ENCODE results near the gene PEX12. TPM values are rescaled to one million over a fixed set of nuclear protein-coding genes. Genes with fewer than 3 reads are reported as not detected.
"Not testable (repeated sequence)": the region's sequence is repeated elsewhere in the genome, so short reads cannot be mapped to it uniquely, and the experiment has no call there.

The PEX12 gene
- polyA plus RNA-seq, 1 donor, result 7.1 TPM

DNA sequence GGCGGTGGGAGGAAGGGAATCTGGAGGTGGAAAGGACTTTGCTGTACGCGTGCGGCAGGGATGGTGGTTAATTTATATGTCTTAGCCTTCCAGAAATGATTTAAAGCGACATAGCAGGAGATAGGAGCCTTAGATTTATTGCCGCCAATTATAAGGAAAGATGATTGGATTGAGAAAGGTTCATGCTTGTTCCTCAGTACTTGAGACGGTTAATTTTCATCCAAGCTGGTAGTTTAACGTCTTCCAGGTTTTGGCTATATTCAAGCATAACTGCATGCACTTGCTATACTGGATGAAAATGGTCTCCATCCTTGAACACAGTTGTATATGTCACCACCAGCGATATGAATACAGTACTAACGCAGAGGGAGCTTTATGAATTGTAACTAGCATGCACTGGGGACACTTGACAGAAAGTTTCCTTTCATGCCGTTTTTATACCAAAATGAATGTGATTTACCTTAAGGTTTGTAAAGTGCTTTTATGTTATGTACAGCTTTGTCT lies 610 bp upstream of the PEX12 start:
- DNase-seq (ENCODE audit: low read depth), result no peak

GRCh38 chr17:35577830-35578196 lies 558 bp downstream of the PEX12 start:
- no peak for DNase-seq (ENCODE audit: low read depth)

GRCh38 chr17:35575759-35576158 lies 2.6 kb downstream of the PEX12 start:
- no peak for DNase-seq (ENCODE audit: low read depth)

DNA sequence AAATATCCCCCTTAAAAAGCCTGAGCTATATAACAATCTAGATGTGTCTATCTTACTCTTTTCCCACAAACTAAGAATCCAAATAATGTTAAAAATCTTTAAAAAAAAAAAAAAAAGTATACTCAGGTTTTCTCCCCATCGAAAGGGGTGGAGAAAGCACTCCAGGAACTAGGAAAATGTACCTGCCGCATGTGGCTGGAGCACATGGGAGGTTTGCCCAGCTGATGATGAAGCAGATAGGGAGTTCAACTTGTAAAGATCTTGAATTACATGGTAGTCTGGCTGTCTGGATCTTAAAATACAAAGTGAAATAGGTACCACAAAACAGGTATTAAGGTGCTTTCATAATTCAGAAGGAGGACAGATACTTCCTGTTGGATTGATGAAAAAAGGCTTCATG lies 9.0 kb downstream of the PEX12 start:
- DNase-seq (ENCODE audit: low read depth), result no peak

DNA sequence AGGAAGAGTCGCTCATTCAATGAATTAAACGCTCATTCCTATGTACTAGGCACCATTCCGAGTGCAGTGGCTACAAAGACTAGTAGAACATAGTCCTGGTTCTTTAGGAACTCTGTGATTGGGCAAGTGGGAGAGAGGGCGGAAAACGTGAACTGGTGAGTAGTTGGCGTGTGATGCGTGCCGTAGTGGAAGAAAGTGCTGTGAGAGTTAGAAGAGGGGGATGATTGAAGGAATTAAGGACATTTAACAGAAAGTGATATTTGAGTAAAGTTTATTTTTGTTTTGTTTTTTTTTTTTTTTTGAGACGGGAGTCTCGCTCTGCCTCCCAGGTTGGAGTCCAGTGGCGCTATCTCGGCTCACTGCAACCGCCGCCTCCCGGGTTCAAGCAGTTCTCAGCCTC lies 9.8 kb downstream of the PEX12 start:
- no peak for DNase-seq (ENCODE audit: low read depth)

DNA sequence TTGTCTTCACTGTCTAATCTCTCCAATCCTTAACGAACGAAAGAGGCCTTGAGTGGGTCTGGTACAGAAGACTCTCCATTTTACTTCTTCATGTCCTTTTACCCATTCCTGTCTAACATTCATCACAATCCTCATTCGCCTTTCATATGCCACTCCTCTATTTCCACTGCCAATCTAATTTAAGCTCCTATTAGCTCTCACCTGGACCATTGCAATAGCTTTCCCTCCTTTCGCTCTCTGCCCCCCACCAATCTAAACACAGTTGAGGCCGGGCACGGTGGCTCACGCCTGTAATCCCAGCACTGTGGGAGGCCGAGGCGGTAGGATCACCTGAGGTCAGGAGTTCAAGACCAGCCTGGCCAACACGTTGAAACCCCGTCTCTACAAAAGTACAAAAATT lies 11.4 kb downstream of the PEX12 start:
- no peak for DNase-seq (ENCODE audit: low read depth)

DNA sequence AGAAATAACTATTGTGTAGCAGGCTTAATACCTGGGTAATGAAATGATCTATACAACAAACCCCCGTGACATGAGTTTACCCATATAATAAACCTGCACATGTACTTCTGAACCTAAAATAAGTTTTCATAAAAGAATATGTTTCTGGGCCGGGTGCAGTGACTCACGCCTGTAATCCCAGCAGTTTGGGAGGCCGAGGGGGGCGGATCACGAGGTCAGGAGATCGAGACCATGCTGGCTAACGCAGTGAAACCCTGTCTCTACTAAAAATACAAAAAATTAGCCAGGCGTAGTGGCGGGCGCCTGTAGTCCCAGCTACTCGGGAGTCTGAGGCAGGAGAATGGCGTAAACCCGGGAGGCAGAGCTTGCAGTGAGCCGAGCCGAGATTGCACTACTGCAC lies 15.2 kb downstream of the PEX12 start:
- DNase-seq (ENCODE audit: low read depth), result not testable (repeated sequence)

- no peak for DNase-seq (ENCODE audit: low read depth)
Observed at GRCh38 chr17:35560703-35561102, 17.7 kb downstream of the PEX12 start, which contains the start of gene SLFN14. Gene SLFN14 (minus strand): TSS chr17:35560819. CDS start chr17:35558062, 2,757 bp downstream.

DNA sequence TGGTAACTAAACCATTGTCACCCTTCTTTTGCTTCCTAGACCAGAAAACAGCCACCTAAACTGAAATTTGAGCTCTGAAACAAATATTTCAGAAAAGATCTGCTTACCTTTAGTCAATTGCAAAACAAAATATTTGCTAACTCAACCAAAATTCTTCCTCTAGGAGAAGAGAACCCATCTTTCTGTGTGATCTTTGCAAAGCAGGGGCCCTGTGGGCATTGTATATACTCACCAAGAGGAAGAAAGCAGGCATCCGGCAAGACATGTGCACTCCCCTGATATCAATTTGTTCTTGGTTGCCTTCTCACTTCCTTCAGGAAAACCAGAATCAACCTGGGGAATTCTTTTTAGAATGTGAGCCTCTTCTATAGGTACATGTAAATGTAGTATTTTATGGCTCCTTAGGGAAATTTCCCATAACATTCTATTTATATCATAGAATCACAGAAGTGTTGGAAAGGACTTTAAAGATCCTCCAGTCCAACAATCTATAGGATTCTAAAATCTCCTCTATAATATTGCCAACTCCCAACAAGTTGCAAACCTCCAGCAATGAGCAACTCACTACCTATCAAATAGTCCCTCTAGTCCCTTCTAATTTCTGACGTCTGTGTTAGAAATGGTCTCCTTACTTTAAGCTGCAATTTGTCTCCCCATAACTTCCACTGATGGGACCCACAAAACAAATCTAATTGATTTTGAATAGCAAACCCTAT lies 18.7 kb downstream of the PEX12 start:
- DNase-seq (ENCODE audit: low read depth), result no peak

GRCh38 chr17:35557353-35557752 lies 21.0 kb downstream of the PEX12 start:
- no peak for DNase-seq (ENCODE audit: low read depth)

- DNase-seq (ENCODE audit: low read depth), result no peak
Observed at GRCh38 chr17:35555691-35556090, 22.7 kb downstream of the PEX12 start.

- no peak for DNase-seq (ENCODE audit: low read depth)
Observed at GRCh38 chr17:35554668-35555067, 23.7 kb downstream of the PEX12 start.

- no peak for DNase-seq (ENCODE audit: low read depth)
Observed at GRCh38 chr17:35553310-35553709, 25.1 kb downstream of the PEX12 start.

DNA sequence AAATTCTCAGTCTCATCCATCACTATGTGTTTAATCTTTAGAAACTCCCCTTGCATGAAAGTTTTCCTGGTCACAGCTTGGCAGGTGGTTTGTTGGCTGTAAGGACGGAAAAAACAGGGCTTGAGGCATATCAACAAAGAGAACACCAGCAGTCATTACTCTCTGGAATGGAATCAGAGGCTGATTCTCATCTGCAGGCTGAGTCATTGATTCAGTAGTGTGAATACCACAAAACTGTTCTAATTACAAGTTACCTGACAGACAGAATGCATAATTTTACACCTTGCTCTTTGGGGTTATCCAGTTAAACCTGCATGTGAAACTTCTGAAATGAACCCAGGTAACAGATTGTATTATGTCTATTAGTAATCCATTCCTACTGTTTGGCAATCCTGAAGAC lies 29.4 kb downstream of the PEX12 start:
- no peak for DNase-seq (ENCODE audit: low read depth)

DNA sequence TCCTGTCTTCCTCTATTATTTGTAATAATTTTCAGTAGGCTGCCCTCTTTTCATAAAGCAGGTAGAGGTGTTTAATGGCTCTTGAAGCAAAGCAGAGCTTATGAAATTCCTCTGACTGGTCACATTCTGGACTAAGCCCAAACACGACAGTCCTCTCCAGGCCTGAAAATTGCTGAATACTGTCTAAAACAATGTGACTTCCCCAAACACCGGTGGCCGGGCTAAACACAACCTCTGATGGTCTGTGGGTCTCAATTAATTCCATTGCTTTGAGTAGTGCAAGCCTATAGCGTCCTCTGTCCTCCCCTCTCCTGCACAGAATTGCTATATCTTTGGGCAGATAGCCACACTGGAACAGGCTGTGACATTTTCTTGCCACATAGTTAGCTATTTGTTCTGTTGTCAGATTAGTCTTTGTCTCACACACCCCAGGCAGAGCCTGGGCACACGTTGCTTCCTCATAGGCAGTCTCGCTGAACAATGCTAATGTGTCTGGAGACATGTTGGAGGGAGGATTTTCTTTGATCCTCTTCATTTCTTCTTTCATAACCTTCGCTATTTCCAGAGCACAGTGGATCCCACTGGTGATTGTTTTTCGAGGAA lies 30.1 kb downstream of the PEX12 start:
- no peak for DNase-seq (ENCODE audit: low read depth)

DNA sequence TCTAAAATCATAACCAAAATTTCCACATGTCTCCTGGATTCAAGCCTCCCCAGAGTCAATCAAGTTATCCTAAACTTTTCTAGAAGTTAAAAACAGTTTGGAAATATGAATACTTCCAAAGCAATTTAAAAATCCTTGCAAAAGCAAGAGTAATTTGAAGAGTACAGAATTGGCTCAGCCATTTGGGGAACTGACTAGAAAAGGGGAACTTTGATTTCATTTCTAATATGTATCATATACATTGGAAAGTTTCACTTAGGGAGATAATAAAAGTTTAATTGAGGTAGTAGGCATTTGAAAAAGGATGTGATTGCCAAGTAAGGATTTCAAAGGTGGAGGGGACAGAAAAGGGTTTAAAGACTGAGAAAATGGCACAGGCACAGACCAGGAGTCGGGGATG lies 31.9 kb downstream of the PEX12 start:
- DNase-seq (ENCODE audit: low read depth), result no peak

DNA sequence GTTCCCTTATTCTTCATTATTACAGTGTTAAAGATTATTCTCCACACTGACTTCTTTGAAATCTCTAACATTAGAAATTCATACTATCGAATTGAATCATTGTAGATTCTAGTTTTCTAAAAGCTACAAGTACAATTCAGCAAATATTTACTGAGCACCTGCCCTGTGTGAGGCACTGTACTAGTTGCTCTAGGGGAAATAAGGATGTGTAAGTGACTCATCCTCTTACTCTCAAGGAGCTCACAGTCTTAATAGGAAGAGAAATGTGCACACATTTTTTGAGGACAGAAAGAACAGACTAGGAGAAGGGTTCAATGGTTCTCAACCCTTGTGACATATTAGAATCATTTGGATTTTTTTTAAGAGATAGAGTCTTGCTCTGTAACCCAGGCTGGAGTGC lies 33.2 kb downstream of the PEX12 start:
- DNase-seq (ENCODE audit: low read depth), result no peak

DNA sequence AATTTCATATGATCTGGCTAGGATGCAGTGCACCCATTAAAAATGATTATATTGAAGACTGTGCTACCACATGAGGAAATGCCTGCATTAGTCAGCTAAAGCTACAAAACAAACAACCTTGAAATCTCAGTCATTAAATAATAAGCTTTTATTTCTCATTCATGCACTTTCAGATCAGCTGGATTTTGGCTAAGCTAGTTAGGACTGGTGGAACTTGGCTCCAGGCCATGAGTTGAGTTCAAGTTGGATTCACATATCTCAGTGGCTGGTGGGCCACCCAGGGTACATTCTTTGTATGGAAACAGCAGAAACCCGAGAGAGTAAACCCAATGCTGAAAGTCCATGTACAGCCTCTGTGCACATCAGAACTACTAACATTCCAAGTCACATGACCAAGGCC lies 34.5 kb downstream of the PEX12 start:
- no peak for DNase-seq (ENCODE audit: low read depth)

- no peak for DNase-seq (ENCODE audit: low read depth)
Observed at GRCh38 chr17:35542990-35543389, 35.4 kb downstream of the PEX12 start.

GRCh38 chr17:35541434-35541833 lies 36.9 kb downstream of the PEX12 start:
- DNase-seq (ENCODE audit: low read depth), result no peak

GRCh38 chr17:35540589-35541404 lies 37.6 kb downstream of the PEX12 start:
- DNase-seq (ENCODE audit: low read depth), result no peak

- DNase-seq (ENCODE audit: low read depth), result no peak
Observed at GRCh38 chr17:35539659-35540026, 38.7 kb downstream of the PEX12 start.
